GM19463 (cell line): Measurements from ENCODE around the gene ANAPC16.
"Not testable (repeated sequence)": the region's sequence is repeated elsewhere in the genome, so short reads cannot be mapped to it uniquely, and the experiment has no call there.

Experiments
- ATAC-seq: cut with Tn5 transposase; IDR thresholded peaks from one replicate; pipeline ENCODE4 v1.9.1; 2021; ENCODE audit warnings: mild to moderate bottlenecking, moderate library complexity; ENCODE audit not compliant: unreplicated experiment

Gene ANAPC16

DNA sequence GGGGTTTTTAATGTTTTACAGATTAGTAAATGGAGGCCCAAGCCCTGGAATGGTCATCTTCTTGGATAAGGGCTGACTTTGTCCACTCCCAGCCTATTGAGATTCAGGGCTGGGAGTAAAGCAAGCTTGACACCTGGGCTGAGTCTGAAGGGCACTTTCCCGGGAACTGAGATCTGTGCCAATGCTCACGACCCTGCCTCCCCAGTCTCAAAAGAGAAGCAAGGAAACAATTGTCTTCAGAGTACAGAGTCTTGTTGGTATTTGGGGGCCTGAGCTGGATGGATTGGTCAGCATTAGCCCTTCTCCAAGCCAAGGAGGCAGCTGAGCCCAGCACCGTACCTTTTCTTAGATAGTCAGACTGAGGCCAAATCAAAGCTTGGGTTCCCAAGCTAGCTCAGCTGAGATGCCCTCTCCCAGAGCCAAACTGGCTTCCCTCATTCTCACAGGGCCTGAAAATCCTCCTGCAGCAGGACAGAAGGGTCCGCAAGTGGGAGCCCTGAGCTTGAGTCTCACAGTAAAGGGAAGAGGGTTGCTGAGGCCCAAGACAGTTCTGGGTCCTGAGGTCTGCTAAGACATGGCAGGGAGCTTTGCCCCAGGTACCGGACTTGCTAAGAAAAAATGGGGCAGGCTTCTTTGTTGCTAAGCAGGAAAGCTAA lies 61.7 kb downstream of the ANAPC16 start:
- no peak for ATAC-seq

DNA sequence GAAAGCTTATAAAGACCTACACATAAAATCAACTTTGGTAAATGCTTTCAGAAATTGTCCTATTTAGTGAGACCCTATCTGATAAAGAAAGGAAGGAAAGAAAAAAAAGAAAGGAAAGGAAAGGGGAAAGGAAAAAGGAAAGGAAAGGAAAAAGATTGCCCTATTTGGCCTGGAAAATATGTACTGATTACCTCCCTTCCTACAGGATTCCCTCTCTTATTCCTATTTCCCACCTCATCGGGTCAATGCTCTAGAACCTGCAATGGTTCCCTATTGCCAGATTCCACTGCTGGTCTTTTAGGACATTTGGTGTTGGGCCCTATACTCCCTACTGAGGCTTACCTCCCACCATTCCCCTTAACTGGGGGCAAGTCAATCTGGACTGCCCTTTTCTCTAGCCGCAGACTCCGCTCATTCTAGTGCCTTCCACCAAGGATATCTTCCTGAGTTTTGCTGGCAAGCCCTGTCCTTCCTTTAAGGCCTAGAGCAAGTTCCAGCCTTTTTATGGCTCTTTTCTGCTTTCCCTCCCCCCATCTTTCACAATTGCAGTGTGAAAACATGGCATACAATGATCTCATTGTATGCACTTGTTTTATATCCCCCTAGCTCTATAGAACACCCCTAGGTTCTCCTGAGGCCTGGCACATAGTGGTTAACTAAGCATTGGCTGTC lies 62.3 kb downstream of the ANAPC16 start:
- ATAC-seq = no peak

DNA sequence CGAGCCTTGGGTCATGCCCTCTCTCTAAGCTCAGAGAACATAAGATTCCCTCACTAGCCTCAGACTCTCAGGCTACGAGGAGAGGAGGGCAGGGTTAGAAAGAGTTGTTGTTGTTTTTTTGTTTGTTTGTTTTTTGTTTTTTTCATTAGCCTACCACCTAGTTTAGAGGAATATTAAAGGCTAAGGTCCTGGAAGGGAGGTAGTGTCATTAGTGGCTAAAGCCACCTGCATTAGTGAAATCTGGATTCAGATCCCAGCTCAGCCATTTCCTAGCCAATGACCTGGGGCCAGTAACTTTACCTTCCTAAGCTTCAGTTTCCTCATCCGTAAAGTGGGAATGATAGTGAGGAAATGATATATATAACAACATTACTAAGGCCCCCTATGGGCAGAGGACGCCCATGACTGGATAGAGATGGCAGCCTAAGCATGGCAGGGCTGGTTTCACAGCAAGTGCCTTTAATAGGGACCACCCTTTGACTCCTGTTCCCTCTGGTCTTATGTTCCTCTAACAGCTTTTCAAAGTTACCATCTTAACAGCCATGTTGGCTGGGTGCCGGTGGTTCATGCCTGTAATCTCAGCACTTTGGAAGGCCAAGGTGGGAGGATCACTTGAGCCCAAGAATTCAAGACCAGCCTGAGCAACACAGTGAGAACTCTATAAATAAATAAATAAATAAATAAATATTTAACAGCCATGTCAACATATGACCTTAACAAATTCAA lies 63.0 kb downstream of the ANAPC16 start:
- no peak for ATAC-seq

DNA sequence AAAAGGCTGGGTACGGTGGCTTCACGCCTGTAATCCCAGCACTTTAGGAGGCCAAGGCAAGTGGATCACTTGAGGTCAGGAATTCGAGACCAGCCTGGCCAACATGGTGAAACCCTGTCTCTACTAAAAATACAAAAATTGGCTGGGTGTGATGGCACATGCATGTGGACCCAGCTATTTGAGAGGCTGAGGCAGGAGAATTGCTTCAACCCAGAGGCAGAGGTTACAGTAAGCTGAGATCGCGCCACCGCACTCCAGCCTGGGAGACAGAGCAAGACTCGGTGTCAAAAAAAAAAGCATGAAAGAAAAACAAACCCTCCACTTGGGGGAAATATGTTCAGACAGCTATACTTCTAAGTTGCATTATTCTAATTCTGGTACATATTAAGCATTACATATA lies 63.8 kb downstream of the ANAPC16 start:
- ATAC-seq = not testable (repeated sequence)

DNA sequence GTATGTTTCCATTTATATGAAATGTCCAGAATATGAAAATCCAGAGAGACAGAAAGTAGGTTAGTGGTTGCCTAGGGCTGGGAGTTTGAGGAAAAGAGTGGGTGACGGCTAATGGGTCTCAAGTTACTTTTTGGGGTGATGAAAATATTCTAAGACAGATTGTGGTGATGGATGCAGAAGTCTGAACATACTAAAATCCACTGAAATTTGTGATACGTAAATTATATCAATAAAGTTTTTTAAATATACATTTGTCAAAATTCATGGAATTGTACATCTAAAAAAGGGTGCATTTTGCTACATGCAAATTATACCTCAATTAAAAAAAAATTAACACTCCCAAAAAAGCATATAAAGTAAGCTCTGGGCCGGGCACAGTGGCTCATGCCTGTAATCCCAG lies 67.3 kb downstream of the ANAPC16 start:
- no peak for ATAC-seq
